ENCODE data around the gene GPD1L.
"Not testable (repeated sequence)": the region's sequence is repeated elsewhere in the genome, so short reads cannot be mapped to it uniquely, and the experiment has no call there.

GPD1L gene

GRCh38 chr3:32186097-32186496, 79.7 kb downstream of the GPD1L start:
- no peak for DNase-seq

- DNase-seq: no peak
These were observed 80.5 kb downstream of the GPD1L start for GRCh38 chr3:32186876-32187275.

GRCh38 chr3:32189693-32190092, 83.3 kb downstream of the GPD1L start:
- DNase-seq: no peak

GRCh38 chr3:32190556-32190955, 84.1 kb downstream of the GPD1L start:
- not testable (repeated sequence) for DNase-seq

- DNase-seq: no peak
These were observed 86.7 kb downstream of the GPD1L start for GRCh38 chr3:32193101-32193500.

GRCh38 chr3:32194653-32195052, 88.2 kb downstream of the GPD1L start:
- no peak for DNase-seq

GRCh38 chr3:32195995-32196540, 89.6 kb downstream of the GPD1L start:
- DNase-seq: no peak

GRCh38 chr3:32197991-32198390, 91.6 kb downstream of the GPD1L start:
- no peak for DNase-seq

- no peak for DNase-seq
These were observed 92.3 kb downstream of the GPD1L start for GRCh38 chr3:32198714-32199113.

- DNase-seq: no peak
These were observed 94.1 kb downstream of the GPD1L start for GRCh38 chr3:32200490-32200889.

GRCh38 chr3:32200992-32201758, 94.8 kb downstream of the GPD1L start:
- no peak for DNase-seq

- DNase-seq: no peak
These were observed 96.1 kb downstream of the GPD1L start for GRCh38 chr3:32202496-32202895.

- no peak for DNase-seq
These were observed 97.4 kb downstream of the GPD1L start for GRCh38 chr3:32203854-32204253.

- no peak for DNase-seq
These were observed 102.0 kb downstream of the GPD1L start for GRCh38 chr3:32208447-32208846.

- DNase-seq: no peak
These were observed 108.8 kb downstream of the GPD1L start for GRCh38 chr3:32215185-32215584.

- no peak for DNase-seq
These were observed 109.9 kb downstream of the GPD1L start for GRCh38 chr3:32216172-32216783.

- no peak for DNase-seq
These were observed 110.9 kb downstream of the GPD1L start for GRCh38 chr3:32217339-32217738.

Data from activated CD4-positive, alpha-beta T cell treated with anti-CD3 and anti-CD28 coated beads, Interleukin-2, amount 50 U/mL, for 16 hours (primary cell).